GM18502 (cell line): ENCODE results near the gene FGD6.
"Not testable (repeated sequence)": the region's sequence is repeated elsewhere in the genome, so short reads cannot be mapped to it uniquely, and the experiment has no call there.

Experiments used
- ATAC-seq: cut with Tn5 transposase; IDR thresholded peaks from one replicate; pipeline ENCODE4 v1.9.1; 2021; ENCODE audit warnings: mild to moderate bottlenecking; ENCODE audit not compliant: unreplicated experiment, poor library complexity

The FGD6 gene

GRCh38 chr12:95237315-95237714 lies 20.0 kb upstream of the FGD6 start:
- no peak for ATAC-seq

DNA sequence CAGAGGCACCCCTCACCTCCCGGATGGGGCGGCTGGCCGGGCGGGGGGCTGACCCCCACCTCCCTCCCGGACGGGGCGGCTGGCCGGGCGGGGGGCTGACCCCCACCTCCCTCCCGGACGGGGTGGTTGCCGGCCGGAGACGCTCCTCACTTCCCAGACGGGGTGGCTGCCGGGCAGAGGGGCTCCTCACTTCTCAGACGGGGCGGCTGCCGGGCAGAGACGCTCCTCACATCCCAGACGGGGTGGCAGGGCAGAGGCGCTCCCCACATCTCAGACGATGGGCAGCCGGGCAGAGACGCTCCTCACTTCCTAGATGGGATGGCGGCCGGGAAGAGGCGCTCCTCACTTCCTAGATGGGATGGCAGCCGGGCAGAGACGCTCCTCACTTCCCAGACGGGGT lies 18.4 kb upstream of the FGD6 start:
- not testable (repeated sequence) for ATAC-seq

GRCh38 chr12:95234187-95234586 lies 16.9 kb upstream of the FGD6 start:
- ATAC-seq: not testable (repeated sequence)

- no peak for ATAC-seq
Measured at GRCh38 chr12:95231190-95231589, 13.9 kb upstream of the FGD6 start.

- ATAC-seq: no peak
Measured at GRCh38 chr12:95230313-95230712, 13.0 kb upstream of the FGD6 start.

GRCh38 chr12:95229636-95230035 lies 12.4 kb upstream of the FGD6 start:
- ATAC-seq: no peak

DNA sequence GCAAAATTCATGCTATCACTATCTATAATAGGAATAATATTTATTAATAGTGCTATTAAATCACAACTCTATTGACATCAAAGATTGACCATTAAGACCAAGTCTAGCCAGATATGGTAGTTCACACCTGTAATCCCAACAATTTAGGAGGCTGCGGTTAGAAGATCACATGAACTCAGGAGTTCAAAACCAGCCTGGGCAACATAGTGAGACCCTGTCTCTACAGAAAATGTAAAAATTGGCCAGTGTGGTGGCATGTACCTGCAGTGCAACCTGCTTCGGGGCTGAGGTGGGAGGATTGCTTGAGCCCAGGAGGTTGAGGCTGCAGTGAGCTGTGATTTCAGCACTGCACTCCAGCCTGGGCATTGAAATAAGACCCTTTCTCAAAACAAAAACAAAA lies 11.3 kb upstream of the FGD6 start:
- ATAC-seq: no peak

DNA sequence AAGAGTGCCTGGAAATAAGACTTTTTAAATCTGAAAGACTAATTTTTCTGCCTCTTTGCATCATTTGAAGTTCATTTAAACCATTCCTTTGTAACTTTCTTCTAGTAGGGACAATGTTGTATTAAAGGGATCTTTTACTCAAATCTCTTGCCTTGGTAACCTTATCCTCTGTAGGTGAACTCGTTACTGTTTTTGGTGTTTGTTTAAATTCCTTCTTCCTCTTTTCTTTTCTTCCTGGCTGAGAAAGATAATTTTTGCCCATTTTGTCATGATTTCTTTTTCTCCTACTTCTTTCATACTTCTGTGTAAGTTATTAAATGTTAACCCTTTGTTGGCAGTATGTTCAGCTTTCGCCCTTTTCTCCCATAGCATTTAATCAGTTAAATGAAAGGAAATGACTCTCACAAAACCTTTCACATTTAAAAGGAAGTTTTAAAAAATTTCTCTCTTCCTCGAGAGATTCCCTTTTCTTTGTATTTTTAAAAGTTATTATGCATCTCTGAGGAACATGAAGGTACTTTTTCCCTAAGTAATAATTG lies 10.6 kb upstream of the FGD6 start:
- ATAC-seq: no peak

GRCh38 chr12:95225645-95226212 lies 8.5 kb upstream of the FGD6 start:
- no peak for ATAC-seq

DNA sequence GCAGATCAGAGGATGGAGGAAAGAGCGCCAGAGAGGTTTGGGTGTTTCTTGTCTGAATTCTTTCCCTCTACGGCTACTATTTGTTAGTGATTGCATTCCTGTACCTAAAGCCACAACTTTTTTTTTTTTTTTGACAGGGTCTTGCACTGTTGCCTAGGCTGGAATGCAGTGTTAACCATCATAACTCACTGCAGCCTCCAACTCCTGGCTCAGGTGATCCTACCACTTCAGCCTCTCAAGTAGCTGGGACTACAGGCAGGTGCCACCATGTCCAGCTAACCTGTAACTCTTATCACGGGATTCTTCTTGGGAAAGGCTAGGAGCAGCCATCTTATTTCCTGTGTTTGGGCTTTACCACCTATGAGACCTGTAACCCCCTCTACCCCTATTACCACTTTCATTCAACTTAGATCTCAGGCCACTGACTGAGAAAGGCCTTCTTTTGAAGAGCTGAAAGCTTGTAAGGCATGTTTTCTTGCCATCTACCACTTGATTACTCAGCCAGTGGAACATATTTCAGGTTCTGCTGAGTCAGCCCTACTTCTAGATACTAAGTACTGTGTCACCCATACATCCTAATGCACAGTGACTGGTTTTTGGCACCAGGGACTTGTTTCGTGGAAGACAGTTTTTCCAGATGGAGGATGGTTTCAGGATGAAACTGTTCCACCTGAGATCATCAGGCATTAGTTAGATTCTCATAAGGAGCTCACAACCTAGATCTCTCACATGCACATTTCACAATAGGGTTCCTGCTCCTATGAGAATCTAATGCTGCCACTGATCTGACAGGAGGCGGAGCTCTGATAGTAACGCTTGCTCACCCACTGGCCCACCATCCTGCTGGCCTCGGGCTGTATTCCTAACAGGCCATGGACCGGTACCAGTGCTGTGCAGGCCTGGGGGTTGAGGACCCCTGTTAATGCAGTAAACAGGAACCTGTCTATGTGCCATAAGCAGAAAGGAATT lies 7.2 kb upstream of the FGD6 start:
- ATAC-seq: no peak

DNA sequence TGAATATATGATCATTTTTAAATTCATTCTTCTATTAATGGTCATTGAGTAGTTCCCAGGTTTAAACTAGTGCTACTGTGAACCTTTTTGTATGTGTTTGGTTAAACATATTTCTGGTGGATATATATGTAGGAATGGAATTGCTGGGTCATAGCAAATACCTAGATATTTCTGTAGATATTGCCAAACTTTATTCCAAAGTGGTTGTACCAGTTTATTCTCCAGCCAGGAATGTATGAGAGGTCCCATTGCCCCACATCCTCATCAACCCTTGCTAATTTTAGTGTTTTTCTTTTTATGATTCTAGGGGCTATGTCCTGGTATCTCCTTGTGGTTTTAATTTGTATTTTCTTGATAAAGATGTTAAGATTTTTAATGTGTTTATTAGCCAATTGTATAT lies 3.5 kb upstream of the FGD6 start:
- no peak for ATAC-seq

GRCh38 chr12:95220190-95220589 lies 2.9 kb upstream of the FGD6 start:
- no peak for ATAC-seq

GRCh38 chr12:95218150-95219133 lies 1.2 kb upstream of the FGD6 start:
- ATAC-seq: peak; percentile 7

DNA sequence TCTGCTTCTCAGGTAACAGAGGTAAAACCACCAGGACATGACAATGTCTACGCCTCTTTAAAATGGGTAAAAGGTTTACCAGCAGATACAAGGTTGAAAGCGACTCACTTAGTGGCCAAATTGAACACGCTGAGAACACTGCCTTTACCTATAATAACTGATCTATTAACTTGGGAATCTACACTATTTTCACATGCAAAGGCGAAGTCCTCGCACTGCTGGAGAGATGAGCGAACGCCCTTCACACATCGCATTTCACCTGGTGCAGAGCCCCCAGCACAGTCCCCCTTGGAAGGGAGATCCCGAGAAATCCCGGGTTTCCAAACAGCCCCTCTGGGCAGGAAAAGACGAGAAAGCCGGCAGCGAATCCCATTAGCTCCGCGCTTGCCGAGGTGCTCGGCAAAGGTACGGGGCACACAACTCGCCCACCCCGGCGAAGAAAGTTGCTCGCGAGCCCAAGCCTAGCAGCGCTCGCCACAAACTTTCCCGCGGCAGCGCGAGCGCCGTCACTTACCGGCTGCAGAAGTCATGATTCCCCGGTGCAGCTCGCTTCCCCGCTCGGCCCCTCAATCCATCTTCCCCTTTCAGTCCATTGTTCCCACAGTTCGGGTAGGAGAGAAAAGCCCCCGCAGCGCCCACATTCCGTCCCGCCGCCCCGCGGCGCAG lies 423 bp downstream of the FGD6 start:
- peak; percentile 32 for ATAC-seq

DNA sequence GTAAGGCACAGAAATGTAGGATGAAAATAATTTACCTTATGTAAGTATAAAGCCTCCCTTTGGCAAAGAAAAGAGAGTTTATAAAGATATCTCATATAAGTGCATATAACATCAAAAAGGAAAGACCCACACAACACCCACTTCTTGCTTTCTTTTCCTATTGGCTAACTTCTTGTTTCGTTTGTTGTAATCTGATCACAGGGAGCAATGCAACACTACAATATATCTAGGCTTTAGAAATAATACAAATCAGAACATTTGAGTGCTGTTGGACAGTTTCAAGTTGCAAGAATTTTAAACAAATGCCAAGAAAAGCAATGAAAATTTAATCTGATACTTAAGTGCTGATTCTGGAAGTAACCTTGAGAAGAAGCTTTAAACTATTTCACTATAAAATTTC lies 1.3 kb downstream of the FGD6 start:
- no peak for ATAC-seq

GRCh38 chr12:95214466-95214865 lies 2.8 kb downstream of the FGD6 start:
- ATAC-seq: no peak

DNA sequence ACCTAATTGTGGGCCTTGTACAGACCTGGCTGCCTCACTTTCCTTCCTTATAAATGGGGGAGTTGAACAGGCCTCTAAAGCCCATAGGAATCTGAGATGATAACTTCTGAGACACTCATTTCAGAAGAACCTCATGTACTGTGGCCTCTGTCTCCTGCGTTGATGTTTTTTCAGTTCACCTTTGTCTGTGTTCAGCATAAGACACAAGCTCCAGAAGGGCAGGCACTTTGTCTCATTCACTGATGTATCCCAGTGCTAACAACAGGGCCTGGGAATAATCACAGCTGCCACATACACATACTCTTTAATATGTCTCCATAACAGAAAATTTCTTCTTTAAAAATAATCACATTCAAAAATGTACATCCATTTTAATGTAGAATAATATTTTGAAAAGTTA lies 3.3 kb downstream of the FGD6 start:
- no peak for ATAC-seq

GRCh38 chr12:95213119-95213518 lies 4.1 kb downstream of the FGD6 start:
- ATAC-seq: no peak

DNA sequence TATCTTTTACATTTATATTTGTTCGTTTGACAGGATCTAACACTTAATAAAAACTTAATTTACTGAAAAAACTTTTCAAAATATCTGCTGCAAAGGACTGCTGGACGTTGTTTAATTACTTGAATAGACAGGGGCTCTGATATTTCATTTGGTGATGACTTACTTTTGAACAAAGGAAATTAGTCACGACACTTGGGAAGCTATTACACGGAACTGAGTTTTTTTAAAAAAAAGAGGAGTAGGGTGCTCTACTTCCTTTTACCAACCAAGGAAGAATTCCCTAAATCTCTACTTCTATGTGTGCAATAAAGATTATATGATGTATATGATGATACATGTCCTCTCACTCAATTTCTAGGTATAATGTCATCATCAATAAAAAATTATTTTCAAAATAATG lies 4.7 kb downstream of the FGD6 start:
- no peak for ATAC-seq

GRCh38 chr12:95208678-95209077 lies 8.6 kb downstream of the FGD6 start:
- no peak for ATAC-seq
